KOPT-K1 (cell line): ENCODE results near the gene CCR9.

Experiments
- H3K27ac ChIP-seq: fragments of 200-600 bp; sonication (generic); 2 replicates; pipeline ENCODE4 v1.5.1; 2016; ENCODE audit warnings: antibody characterized with exemption, mild to moderate bottlenecking, low read depth, low read length; ENCODE audit not compliant: poor library complexity, severe bottlenecking
- H3K36me3 ChIP-seq: fragments of 200-600 bp; sonication (generic); 2 replicates; pipeline ENCODE4 v1.5.1; 2017; ENCODE audit warnings: antibody characterized with exemption, mild to moderate bottlenecking, low read length, moderate library complexity; ENCODE audit not compliant: insufficient read depth
- H3K9me3 ChIP-seq: fragments of 200-600 bp; sonication (generic); 2 replicates; pipeline ENCODE4 v1.5.1; 2017; ENCODE audit warnings: antibody characterized with exemption, low read length, mild to moderate bottlenecking; ENCODE audit not compliant: insufficient read depth, poor library complexity, severe bottlenecking

Gene CCR9

GRCh38 chr3:45944830-45945620 lies 58.7 kb downstream of the CCR9 start:
- no peak overlapping the region for H3K27ac ChIP-seq
- H3K9me3 ChIP-seq: no peaks in the 10 kb centered on the region
- peaks cover 57% of the 10 kb centered on the region for H3K36me3 ChIP-seq

- Histone ChIP-seq H3K36me3 (peaks cover 70% of the 10 kb centered on the region), H3K9me3 (no peaks in the 10 kb centered on the region), H3K27ac (no peak overlapping the region)
Measured at GRCh38 chr3:45946307-45946706, 60.0 kb downstream of the CCR9 start.

GRCh38 chr3:45946875-45947274 lies 60.5 kb downstream of the CCR9 start:
- no peak overlapping the region for H3K27ac ChIP-seq
- H3K36me3 ChIP-seq: peaks cover 75% of the 10 kb centered on the region
- no peaks in the 10 kb centered on the region for H3K9me3 ChIP-seq

- Histone ChIP-seq H3K9me3 (no peaks in the 10 kb centered on the region), H3K27ac (no peak overlapping the region), H3K36me3 (peaks cover 80% of the 10 kb centered on the region)
Measured at GRCh38 chr3:45947361-45947760, 61.0 kb downstream of the CCR9 start.

GRCh38 chr3:45948311-45948781 lies 62.0 kb downstream of the CCR9 start:
- Histone ChIP-seq H3K9me3 (no peaks in the 10 kb centered on the region), H3K36me3 (peaks cover 90% of the 10 kb centered on the region), H3K27ac (no peak overlapping the region)

GRCh38 chr3:45948881-45949280 lies 62.5 kb downstream of the CCR9 start:
- Histone ChIP-seq H3K9me3 (no peaks in the 10 kb centered on the region), H3K36me3 (peaks cover 95% of the 10 kb centered on the region), H3K27ac (no peak overlapping the region)

- Histone ChIP-seq H3K36me3 (peaks cover 100% of the 10 kb centered on the region), H3K27ac (no peak overlapping the region), H3K9me3 (no peaks in the 10 kb centered on the region)
Measured at GRCh38 chr3:45949432-45949831, 63.1 kb downstream of the CCR9 start.

- Histone ChIP-seq H3K27ac (no peak overlapping the region), H3K9me3 (no peaks in the 10 kb centered on the region), H3K36me3 (peaks cover 100% of the 10 kb centered on the region)
Measured at GRCh38 chr3:45950131-45950530, 63.8 kb downstream of the CCR9 start.

- Histone ChIP-seq H3K9me3 (no peaks in the 10 kb centered on the region), H3K36me3 (peaks cover 100% of the 10 kb centered on the region), H3K27ac (peak overlapping the region; percentile 4)
Measured at GRCh38 chr3:45950686-45951600, 64.6 kb downstream of the CCR9 start.

- no peaks in the 10 kb centered on the region for H3K9me3 ChIP-seq
- H3K27ac ChIP-seq: no peak overlapping the region
- H3K36me3 ChIP-seq: peaks cover 97% of the 10 kb centered on the region
Measured at GRCh38 chr3:45951946-45952345, 65.6 kb downstream of the CCR9 start.

GRCh38 chr3:45952456-45952855 lies 66.1 kb downstream of the CCR9 start:
- H3K36me3 ChIP-seq: peaks cover 97% of the 10 kb centered on the region
- no peaks in the 10 kb centered on the region for H3K9me3 ChIP-seq
- H3K27ac ChIP-seq: no peak overlapping the region
